HCT116 (cell line): ENCODE data around the gene DNAJC8. TPM values are rescaled to one million over a fixed set of nuclear protein-coding genes. Genes with fewer than 3 reads are reported as not detected.

Experiments used
- ATAC-seq: fragments of 200-7000 bp; cut with Tn5 transposase; 2 replicates; pipeline ENCODE4 v1.9.1; 2020; ENCODE audit warnings: mild to moderate bottlenecking, moderate library complexity
- BruUV-seq: library from RNA; stranded (reverse); fragments of 400-500 nt; replicated peaks from 2 replicates; lab custom pipeline; 2021; lab: Mats Ljungman, UMichigan
- CTCF ChIA-PET: fragments of 300-600 bp; sonication (Branson Sonifier 250); formaldehyde crosslinking; loops from one replicate; lab custom pipeline; 2021; ENCODE audit warnings: antibody characterized with exemption; lab: Charles Lee
- POLR2A ChIA-PET: fragments of 300-600, 350-600 bp; sonication (Branson Sonifier 250); formaldehyde crosslinking; loops from one replicate; lab custom pipeline; 2021; ENCODE audit warnings: antibody characterized with exemption; lab: Charles Lee
- RAD21 ChIA-PET, 2 experiments: fragments of 300-600 bp; sonication (Branson Sonifier 250); formaldehyde crosslinking; loops; one replicate each; lab custom pipeline; 2023; ENCODE audit warnings: low total read pairs in 2 of 2; ENCODE audit not compliant: uncharacterized antibody in 2 of 2, unreplicated experiment in 2 of 2, low non-redundant PET in 1 of 2; lab: Charles Lee
- DNase-seq: peaks from one replicate; pipeline ENCODE4 v3.0.0-alpha.2; 2010; ENCODE audit warnings: low read depth, low spot score
- H2AFZ ChIP-seq: fragments of 200-600 bp; shearing (Covaris generic), sonication (generic); 2 replicates; pipeline ENCODE4 v1.6.1; 2017; ENCODE audit warnings: low read depth, mixed run types, mixed read lengths, antibody characterized with exemption, low read length; ENCODE audit not compliant: poor library complexity, severe bottlenecking
- H3K27ac ChIP-seq: 2 replicates; pipeline ENCODE4 v1.5.1; 2012; ENCODE audit warnings: low read depth, low read length
- H3K27me3 ChIP-seq: fragments of 200-600 bp; sonication (generic); 2 replicates; pipeline ENCODE4 v1.6.1; 2016; ENCODE audit warnings: mixed run types, low read length, mixed read lengths; ENCODE audit not compliant: insufficient read depth
- H3K36me3 ChIP-seq, 2 experiments: fragments of 200-500 bp in 1 of 2; fragments of 200-600 bp in 1 of 2; sonication (Bioruptor generic) in 1 of 2; sonication (generic) in 1 of 2; 2 replicates each; pipeline versions ENCODE4 v1.5.1 to v1.6.1; 2014 to 2016; ENCODE audit warnings: low read length in 2 of 2, inconsistent platforms in 1 of 2, mixed read lengths in 1 of 2, mixed run types in 1 of 2; ENCODE audit not compliant: insufficient read depth in 2 of 2, control insufficient read depth in 1 of 2
- H3K4me1 ChIP-seq, 2 experiments: fragments of 200-600 bp in 1 of 2; sonication (generic) in 1 of 2; 2 replicates each; pipeline versions ENCODE4 v1.5.1 to v1.6.1; 2012 to 2017; ENCODE audit warnings: low read length in 2 of 2, inconsistent platforms in 1 of 2, mild to moderate bottlenecking in 1 of 2, mixed read lengths in 1 of 2, mixed run types in 1 of 2, moderate library complexity in 1 of 2; ENCODE audit not compliant: insufficient read depth in 2 of 2, control insufficient read depth in 1 of 2
- H3K4me2 ChIP-seq: fragments of 200-600 bp; sonication (generic); 2 replicates; pipeline ENCODE4 v1.6.1; 2017; ENCODE audit warnings: mixed run types, low read length, mixed read lengths
- H3K4me3 ChIP-seq, 2 experiments: fragments of 200-600 bp in 1 of 2; sonication (generic) in 1 of 2; replicated peaks in 1 of 2; 2 replicates each; pipeline ENCODE4 v1.5.1; 2011 to 2016; ENCODE audit warnings: low read length in 2 of 2, control low read depth in 1 of 2, low read depth in 1 of 2, mild to moderate bottlenecking in 1 of 2, mixed read lengths in 1 of 2, mixed run types in 1 of 2
- H3K79me2 ChIP-seq: fragments of 200-600 bp; sonication (generic); 2 replicates; pipeline ENCODE4 v1.6.1; 2017; ENCODE audit warnings: mild to moderate bottlenecking, mixed run types, low read length, moderate library complexity, mixed read lengths; ENCODE audit not compliant: insufficient read depth
- H3K9ac ChIP-seq: fragments of 200-600 bp; sonication (generic); 2 replicates; pipeline ENCODE4 v1.6.1; 2016; ENCODE audit warnings: low read length, mixed read lengths
- H3K9me2 ChIP-seq: fragments of 200-600 bp; sonication (generic), shearing (Covaris generic); 2 replicates; pipeline ENCODE4 v1.6.1; 2017; ENCODE audit warnings: mixed run types, mild to moderate bottlenecking, moderate library complexity; ENCODE audit not compliant: insufficient read depth
- H3K9me3 ChIP-seq, 2 experiments: fragments of 200-500 bp in 1 of 2; fragments of 200-600 bp in 1 of 2; sonication (Bioruptor generic) in 1 of 2; sonication (generic) in 1 of 2; 2 replicates each; pipeline ENCODE4 v1.6.1; 2014 to 2017; ENCODE audit warnings: low read length in 2 of 2, mixed read lengths in 2 of 2, inconsistent platforms in 1 of 2, low read depth in 1 of 2, mild to moderate bottlenecking in 1 of 2, mixed run types in 1 of 2, moderate library complexity in 1 of 2; ENCODE audit not compliant: control insufficient read depth in 1 of 2, insufficient read depth in 1 of 2
- H4K20me1 ChIP-seq: fragments of 200-600 bp; sonication (generic), shearing (Covaris generic); 2 replicates; pipeline ENCODE4 v1.6.1; 2017; ENCODE audit warnings: mixed run types, mild to moderate bottlenecking, moderate library complexity; ENCODE audit not compliant: insufficient read depth
- CBX3 ChIP-seq: IDR thresholded peaks from 2 replicates; pipeline ENCODE4 v1.6.1; 2012; ENCODE audit warnings: low read depth
- EGR1 ChIP-seq: IDR thresholded peaks from 2 replicates; pipeline ENCODE4 v1.6.1; 2012; ENCODE audit warnings: low read depth
- EZH2phosphoT487 ChIP-seq: fragments of 200-600 bp; IDR thresholded peaks from 2 replicates; pipeline ENCODE4 v1.6.1; 2018; ENCODE audit warnings: antibody characterized with exemption, borderline replicate concordance
- FOSL1 ChIP-seq: IDR thresholded peaks from 2 replicates; pipeline ENCODE4 v1.6.1; 2012; ENCODE audit warnings: low read depth
- JUND ChIP-seq: IDR thresholded peaks from 2 replicates; pipeline ENCODE4 v1.6.1; 2012
- RAD21 ChIP-seq: IDR thresholded peaks from 2 replicates; pipeline ENCODE4 v1.6.1; 2012; ENCODE audit warnings: low read depth, mild to moderate bottlenecking
- SP1 ChIP-seq: IDR thresholded peaks from 2 replicates; pipeline ENCODE4 v1.6.1; 2012; ENCODE audit warnings: low read depth
- ZBTB33 ChIP-seq: IDR thresholded peaks from 2 replicates; pipeline ENCODE4 v1.6.1; 2011; ENCODE audit warnings: mild to moderate bottlenecking, low read length, moderate library complexity; ENCODE audit not compliant: insufficient replicate concordance; ENCODE audit errors: extremely low read depth
- intact Hi-C: fragments of 100-400 bp; cut with micrococcal nuclease; formaldehyde crosslinking; loops from 2 replicates; pipeline ENCODE4 v1.10.0; 2022
- total RNA-seq: library from RNA; stranded (reverse); gene quantifications from one replicate; pipeline ENCODE4 v1.2.1, GENCODE V29; 2021; ENCODE audit not compliant: unreplicated experiment
- TF ChIP-seq, protein P1 (sequence below): IDR thresholded peaks from 2 replicates; pipeline ENCODE4 v1.6.1; 2012

Gene DNAJC8
- total RNA-seq, 1 experiment from 2014 or later = 102 TPM

DNA sequence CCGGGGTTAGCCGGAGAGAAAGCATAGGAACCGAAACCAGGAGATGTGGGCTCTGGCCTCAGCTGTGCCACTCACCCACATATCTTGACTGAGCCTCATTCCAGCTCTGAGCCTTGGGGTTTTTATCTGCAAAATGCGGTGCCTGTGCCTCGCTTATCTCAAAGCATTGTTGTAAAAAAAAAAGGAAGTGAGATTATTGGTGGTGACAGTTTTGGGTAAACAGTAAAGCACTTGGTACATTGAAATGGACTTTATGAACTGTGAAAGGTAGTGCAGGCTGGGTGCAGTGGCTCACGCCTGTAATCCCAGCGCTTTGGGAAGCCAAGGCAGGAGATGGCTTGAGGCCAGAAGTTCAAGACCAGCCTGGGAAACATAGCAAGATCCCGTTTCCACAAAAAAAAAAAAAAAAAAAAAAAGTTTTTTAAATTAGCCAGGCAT lies 60.1 kb downstream of the DNAJC8 start:
- POLR2A ChIA-PET = no interaction called here
- H3K27ac ChIP-seq = no peak overlapping the region

GRCh38 chr1:28171246-28171645 lies 61.6 kb downstream of the DNAJC8 start:
- no peak for ATAC-seq

More for the DNA sequence above, 60.1 kb downstream of the DNAJC8 start:
- Histone ChIP-seq H3K9me3 (no peaks in the 10 kb centered on the region), H3K4me2 (no peak overlapping the region), H3K36me3 (no peaks in the 10 kb centered on the region), H3K9me2 (no peaks in the 10 kb centered on the region), H4K20me1 (no peaks in the 10 kb centered on the region), H3K9ac (no peak overlapping the region), H3K79me2 (no peaks in the 10 kb centered on the region), H3K4me1 (no peaks in the 10 kb centered on the region), H3K27me3 (no peaks in the 10 kb centered on the region), H3K4me3 (no peak overlapping the region), H2AFZ (no peak overlapping the region)
- no TSS peak for BruUV-seq
- CTCF ChIA-PET = no interaction called here
- DNase-seq (no peak), ATAC-seq (no peak)
- TF ChIP-seq RAD21 (no peak), JUND (no peak), FOSL1 (no peak), SP1 (no peak), EGR1 (no peak)
- TF ChIP-seq, protein P1, sequence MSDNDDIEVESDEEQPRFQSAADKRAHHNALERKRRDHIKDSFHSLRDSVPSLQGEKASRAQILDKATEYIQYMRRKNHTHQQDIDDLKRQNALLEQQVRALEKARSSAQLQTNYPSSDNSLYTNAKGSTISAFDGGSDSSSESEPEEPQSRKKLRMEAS = no peak
- RAD21 ChIA-PET = no interaction called here
- intact Hi-C loops = no loop called here

More at GRCh38 chr1:28171246-28171645, 61.6 kb downstream of the DNAJC8 start:
- Histone ChIP-seq H2AFZ (no peak overlapping the region), H3K4me2 (no peak overlapping the region), H4K20me1 (no peaks in the 10 kb centered on the region), H3K9me2 (no peaks in the 10 kb centered on the region), H3K36me3 (no peaks in the 10 kb centered on the region), H3K9ac (no peak overlapping the region), H3K9me3 (no peaks in the 10 kb centered on the region), H3K4me3 (no peak overlapping the region), H3K27ac (no peak overlapping the region), H3K79me2 (no peaks in the 10 kb centered on the region)
- ChIA-PET CTCF (no interaction called here), POLR2A (no interaction called here), RAD21 (no interaction called here)
- intact Hi-C loops = no loop called here
- no TSS peak for BruUV-seq
- TF ChIP-seq EGR1 (no peak), FOSL1 (no peak), EZH2phosphoT487 (no peak), ZBTB33 (no peak), CBX3 (no peak)
- TF ChIP-seq, all 23 proteins: peak for 0
- Histone ChIP-seq H3K27me3 (no peaks in the 10 kb centered on the region), H3K4me1 (no peaks in the 10 kb centered on the region)
- DNase-seq = no peak
